Astrocyte of the spinal cord (primary cell): Measurements from ENCODE around the gene TMEM97.

Source experiments
- DNase-seq: peaks from one replicate; pipeline ENCODE4 v3.0.0; 2011; ENCODE audit warnings: low read depth, low spot score
- H3K4me3 ChIP-seq: 2 replicates; pipeline ENCODE4 v1.5.1; 2011; ENCODE audit warnings: low read depth, mild to moderate bottlenecking, low read length, moderate library complexity
- in situ Hi-C: cut with HindIII; loops from 2 replicates; pipeline ENCODE4 v1.10.0; 2017; ENCODE audit warnings: low sequenced_read_pairs
- TF ChIP-seq, protein P1 (sequence below): IDR thresholded peaks from 2 replicates; pipeline ENCODE4 v1.5.1; 2012; ENCODE audit warnings: low read depth, mild to moderate bottlenecking, low read length, inconsistent platforms

The TMEM97 gene

DNA sequence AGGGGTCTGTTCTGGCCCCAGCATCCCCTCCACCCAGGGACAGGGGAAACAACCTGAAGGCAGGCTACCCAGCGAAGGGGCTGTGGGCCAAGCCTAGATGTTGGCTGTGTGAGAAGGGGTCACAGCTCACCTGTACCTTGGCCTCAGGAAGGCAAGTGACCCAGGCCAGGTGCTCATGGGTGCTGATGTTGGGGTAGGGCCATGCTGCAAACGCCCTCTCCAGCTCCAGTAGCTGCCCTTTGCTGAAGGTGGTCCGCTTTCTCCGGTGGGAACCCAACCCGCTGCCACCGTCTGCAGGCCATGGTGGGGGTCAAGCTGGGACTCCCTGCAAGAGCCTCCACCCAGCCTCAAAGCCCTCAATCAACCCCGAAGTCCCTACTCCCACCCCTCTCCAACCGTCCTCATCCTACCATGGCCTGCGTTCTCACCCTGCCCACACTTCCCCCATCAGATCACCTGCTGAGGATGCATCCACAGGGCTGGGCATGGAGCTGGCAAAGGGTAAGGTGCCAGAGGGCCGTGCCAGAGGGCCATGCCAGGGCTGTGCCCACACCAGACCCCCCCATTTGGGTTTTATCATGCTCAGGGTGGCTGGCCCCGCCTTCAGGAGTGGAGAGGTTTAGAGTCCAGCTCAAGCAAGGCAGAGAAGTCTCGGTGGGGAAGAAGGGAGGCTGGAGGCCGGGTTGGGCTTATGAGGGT lies 45.8 kb downstream of the TMEM97 start, which contains the start of gene SEBOX:
Gene SEBOX, minus strand, starts transcription at position 535 of the 699 bp plus-strand sequence. Its CDS starts 48 bp downstream, at position 487.
- no peak within 1 kb of the TSS for H3K4me3 ChIP-seq
- DNase-seq, result no peak
- in situ Hi-C loops, result no loop called here
- TF ChIP-seq, protein P1, sequence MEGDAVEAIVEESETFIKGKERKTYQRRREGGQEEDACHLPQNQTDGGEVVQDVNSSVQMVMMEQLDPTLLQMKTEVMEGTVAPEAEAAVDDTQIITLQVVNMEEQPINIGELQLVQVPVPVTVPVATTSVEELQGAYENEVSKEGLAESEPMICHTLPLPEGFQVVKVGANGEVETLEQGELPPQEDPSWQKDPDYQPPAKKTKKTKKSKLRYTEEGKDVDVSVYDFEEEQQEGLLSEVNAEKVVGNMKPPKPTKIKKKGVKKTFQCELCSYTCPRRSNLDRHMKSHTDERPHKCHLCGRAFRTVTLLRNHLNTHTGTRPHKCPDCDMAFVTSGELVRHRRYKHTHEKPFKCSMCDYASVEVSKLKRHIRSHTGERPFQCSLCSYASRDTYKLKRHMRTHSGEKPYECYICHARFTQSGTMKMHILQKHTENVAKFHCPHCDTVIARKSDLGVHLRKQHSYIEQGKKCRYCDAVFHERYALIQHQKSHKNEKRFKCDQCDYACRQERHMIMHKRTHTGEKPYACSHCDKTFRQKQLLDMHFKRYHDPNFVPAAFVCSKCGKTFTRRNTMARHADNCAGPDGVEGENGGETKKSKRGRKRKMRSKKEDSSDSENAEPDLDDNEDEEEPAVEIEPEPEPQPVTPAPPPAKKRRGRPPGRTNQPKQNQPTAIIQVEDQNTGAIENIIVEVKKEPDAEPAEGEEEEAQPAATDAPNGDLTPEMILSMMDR, result no peak

DNA sequence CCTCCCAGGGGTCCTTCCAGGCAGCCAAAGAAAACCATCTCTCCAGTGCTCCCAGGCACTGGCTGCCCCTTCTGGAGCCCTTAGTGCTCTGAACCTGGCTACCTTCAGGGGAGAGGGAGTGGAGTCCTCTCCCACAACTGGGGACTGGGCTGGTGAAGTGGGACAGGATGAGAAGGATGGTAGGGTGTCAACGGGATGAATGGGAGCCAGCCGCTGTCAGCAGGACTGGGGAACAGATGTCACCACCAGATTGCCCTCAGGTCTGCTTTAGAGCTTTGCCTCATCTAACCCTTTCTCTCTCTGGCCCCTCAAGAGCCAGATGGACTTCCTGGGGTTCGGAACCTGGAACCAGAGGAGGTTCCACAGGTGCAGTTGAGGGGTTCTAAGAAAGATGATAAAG lies 46.5 kb downstream of the TMEM97 start:
- no peak overlapping the region for H3K4me3 ChIP-seq
- in situ Hi-C loops, result no loop called here
- TF ChIP-seq, protein P1, result no peak
- no peak for DNase-seq

DNA sequence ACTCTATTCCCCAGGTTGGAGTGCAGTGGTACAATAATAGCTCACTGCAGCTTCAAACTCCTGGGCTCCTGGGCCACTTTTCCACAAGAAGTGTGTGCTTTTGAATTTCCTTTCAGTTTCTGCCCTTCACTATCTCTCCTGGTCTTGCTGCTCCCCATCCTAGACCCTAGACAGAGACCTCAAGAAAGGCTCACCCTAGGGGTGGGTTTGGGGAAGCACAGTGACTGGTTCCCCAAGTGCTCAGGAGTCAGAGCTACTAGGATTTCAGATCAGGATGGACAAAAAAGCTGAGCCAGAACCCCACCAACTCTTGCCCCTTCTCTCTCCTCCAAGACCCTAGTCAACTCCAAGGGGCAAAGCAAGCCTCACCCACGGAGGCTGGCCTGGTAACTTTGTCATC lies 47.6 kb downstream of the TMEM97 start:
- TF ChIP-seq, protein P1, result no peak
- H3K4me3 ChIP-seq, result no peak overlapping the region
- DNase-seq, result no peak
- in situ Hi-C loops, result no loop called here

DNA sequence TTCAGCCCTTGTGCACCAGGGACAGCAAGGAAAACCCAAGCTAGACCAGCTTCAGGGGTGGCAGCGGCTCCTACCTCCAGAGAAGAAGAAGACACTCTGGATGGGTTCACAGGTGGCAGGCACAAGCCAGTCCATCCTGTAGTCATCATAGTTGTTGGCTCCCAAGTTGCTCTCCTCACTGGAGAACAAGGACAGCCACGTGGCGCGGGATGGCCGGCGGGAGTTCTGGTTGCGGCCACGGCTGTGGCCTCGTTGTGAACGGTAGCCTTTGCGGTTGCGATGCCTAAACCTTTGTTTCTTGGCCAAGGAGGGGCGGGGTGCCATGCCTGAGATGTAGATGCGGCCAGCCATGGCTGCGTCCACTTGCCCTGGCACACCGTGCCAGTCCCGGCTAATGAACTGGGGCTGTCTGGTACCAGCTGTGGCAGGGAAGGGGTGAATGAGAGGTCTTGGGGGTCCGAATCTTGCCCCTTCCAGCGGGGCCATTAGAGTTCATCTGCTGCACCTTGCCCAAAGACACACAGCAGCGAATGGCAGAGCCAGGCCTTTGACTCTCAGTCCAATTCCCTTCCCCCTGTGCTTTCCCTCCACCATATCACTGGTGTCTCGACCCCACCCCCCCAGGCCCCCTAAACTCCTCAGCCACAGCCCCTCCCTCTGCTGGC lies 48.8 kb downstream of the TMEM97 start:
- TF ChIP-seq, protein P1, result no peak
- in situ Hi-C loops, result no loop called here
- DNase-seq, result no peak
- no peak overlapping the region for H3K4me3 ChIP-seq

DNA sequence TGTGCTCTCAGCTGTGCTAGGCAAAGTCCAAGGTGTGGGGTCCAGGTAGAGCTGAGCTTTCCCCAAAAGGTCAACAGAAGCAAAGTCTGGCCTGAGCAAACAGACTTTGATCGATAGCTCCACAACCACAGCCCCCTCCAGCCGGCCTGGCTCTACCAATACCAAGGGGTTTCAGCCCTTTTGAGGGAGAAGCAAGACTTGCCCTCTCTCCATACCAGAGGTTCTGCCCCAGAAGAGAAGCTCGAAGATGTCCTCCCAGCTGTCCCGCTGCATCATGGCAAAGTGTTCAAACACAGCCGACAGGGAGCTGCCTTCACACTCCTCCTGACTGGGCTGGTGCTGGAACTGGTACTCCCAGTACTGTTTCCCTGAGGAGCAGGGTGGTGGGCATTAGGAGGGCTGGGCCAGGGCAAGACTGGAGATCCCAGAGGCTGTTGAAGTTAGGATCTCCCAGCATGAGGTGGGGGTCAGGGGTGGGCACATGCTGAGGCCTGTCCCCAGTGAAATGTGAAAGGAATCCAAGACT lies 49.4 kb downstream of the TMEM97 start:
- in situ Hi-C loops, result no loop called here
- DNase-seq, result no peak
- TF ChIP-seq, protein P1, result no peak
- no peak overlapping the region for H3K4me3 ChIP-seq

DNA sequence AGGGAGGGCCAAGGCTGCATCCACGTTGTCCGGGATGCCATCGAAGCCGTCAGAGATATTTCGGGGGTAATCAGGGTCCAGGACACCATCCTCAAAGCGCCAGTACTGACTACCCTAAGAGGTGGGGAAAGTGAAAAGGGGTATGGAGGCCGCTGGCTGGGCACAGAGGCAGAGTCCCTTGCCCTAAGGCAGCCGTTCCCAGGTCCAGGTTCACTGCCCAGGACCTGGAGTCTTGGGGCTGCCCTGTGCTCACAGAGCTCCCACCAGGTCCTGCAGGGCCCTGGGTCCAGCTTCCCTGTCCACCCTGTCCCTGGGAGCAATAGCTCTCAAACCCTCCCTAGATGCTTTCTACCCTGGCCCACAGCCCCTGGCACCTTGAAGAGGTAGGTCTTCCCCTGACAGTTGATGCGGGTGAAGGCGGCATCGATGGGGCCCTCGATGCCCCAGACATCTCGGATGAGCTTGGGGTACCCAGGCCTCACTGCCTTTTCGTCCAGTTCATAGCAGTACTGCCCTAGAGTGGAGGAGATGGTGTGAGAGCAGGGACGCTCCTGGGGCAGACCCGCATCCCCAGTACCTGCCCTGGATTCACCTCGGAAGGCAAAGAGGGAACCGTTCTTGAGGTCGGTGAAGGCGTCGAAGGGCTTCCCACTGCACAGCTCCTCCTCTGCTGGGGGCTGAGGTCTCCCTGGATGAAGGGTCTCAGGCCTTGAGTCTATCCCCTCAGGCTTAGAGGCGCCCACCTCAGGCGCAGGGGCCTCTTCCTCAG lies 50.1 kb downstream of the TMEM97 start:
- DNase-seq, result no peak
- no peak overlapping the region for H3K4me3 ChIP-seq
- in situ Hi-C loops, result no loop called here
- TF ChIP-seq, protein P1, result no peak
